H1 (cell line): Measurements from ENCODE around the gene LIN54. TPM values are rescaled to one million over a fixed set of nuclear protein-coding genes. Genes with fewer than 3 reads are reported as not detected.

ENCODE experiments used
- CTCF ChIA-PET: fragments of 300-600 bp; sonication (Branson Sonifier 250); formaldehyde crosslinking; loops from one replicate; lab custom pipeline; 2021; ENCODE audit not compliant: partially characterized antibody; lab: Charles Lee
- POLR2A ChIA-PET: fragments of 300-600 bp; sonication (Branson Sonifier 250); formaldehyde crosslinking; loops from one replicate; lab custom pipeline; 2021; ENCODE audit warnings: inconsistent platforms; ENCODE audit not compliant: partially characterized antibody; lab: Charles Lee
- DNase-seq, 2 experiments: peaks; one replicate each; pipeline versions ENCODE4 v3.0.0 to v3.0.0-alpha.2; 2010 to 2022; ENCODE audit warnings: low spot score in 2 of 2, low read depth in 1 of 2, mixed read lengths in 1 of 2
- FAIRE-seq: peaks from 2 replicates; lab custom pipeline; 2011; peaks lifted over from hg19 to GRCh38; lab: Jason Lieb, UNC
- H2AFZ ChIP-seq: 2 replicates; pipeline ENCODE4 v1.8.1; 2012; ENCODE audit warnings: low read length, inconsistent platforms
- H2AK5ac ChIP-seq: 2 replicates; pipeline ENCODE4 v1.6.1; 2013; ENCODE audit warnings: low read depth, low read length
- H2BK120ac ChIP-seq: replicated peaks from 2 replicates; pipeline ENCODE3; 2013; ENCODE audit warnings: low read depth, low read length, inconsistent platforms
- H2BK12ac ChIP-seq: 2 replicates; pipeline ENCODE4 v1.6.1; 2013; ENCODE audit warnings: low read depth, low read length
- H2BK15ac ChIP-seq: 2 replicates; pipeline ENCODE4 v1.6.1; 2013; ENCODE audit warnings: low read length
- H2BK20ac ChIP-seq: 2 replicates; pipeline ENCODE4 v1.6.1; 2013; ENCODE audit warnings: low read length
- H2BK5ac ChIP-seq: 2 replicates; pipeline ENCODE4 v1.6.1; 2013; ENCODE audit warnings: low read depth, low read length
- H3K14ac ChIP-seq: 2 replicates; pipeline ENCODE4 v1.6.1; 2013; ENCODE audit warnings: inconsistent platforms; ENCODE audit not compliant: insufficient read length
- H3K18ac ChIP-seq: 2 replicates; pipeline ENCODE4 v1.6.1; 2013; ENCODE audit warnings: low read length; ENCODE audit errors: extremely low read depth
- H3K23ac ChIP-seq: 2 replicates; pipeline ENCODE4 v1.6.1; 2013; ENCODE audit warnings: inconsistent platforms; ENCODE audit not compliant: insufficient read length
- H3K23me2 ChIP-seq: 2 replicates; pipeline ENCODE4 v1.6.1; 2013; ENCODE audit warnings: low read depth, low read length
- H3K27ac ChIP-seq: 2 replicates; pipeline ENCODE4 v1.6.1; 2011; ENCODE audit warnings: low read depth, low read length, inconsistent platforms
- H3K27me3 ChIP-seq, 4 experiments: replicated peaks in 1 of 4; 1 replicate in 1 of 4; 2 replicates in 3 of 4; pipeline versions ENCODE4 v1.6.1 to v1.8.1; 2011 to 2013; ENCODE audit warnings: low read length in 3 of 4, mild to moderate bottlenecking in 3 of 4, inconsistent platforms in 2 of 4, mixed read lengths in 2 of 4, moderate library complexity in 1 of 4; ENCODE audit not compliant: control insufficient read depth in 3 of 4, insufficient read depth in 3 of 4; ENCODE audit errors: extremely low read depth in 1 of 4
- H3K36me3 ChIP-seq, 4 experiments: 2 replicates each; pipeline versions ENCODE4 v1.6.1 to v1.8.1; 2011 to 2013; ENCODE audit warnings: mild to moderate bottlenecking in 4 of 4, low read length in 3 of 4, moderate library complexity in 2 of 4, control low read depth in 1 of 4, inconsistent platforms in 1 of 4; ENCODE audit not compliant: insufficient read depth in 4 of 4, control insufficient read depth in 2 of 4
- H3K4ac ChIP-seq: replicated peaks from 2 replicates; pipeline ENCODE3; 2013; ENCODE audit warnings: low read length, low read depth, mixed read lengths, inconsistent platforms; ENCODE audit not compliant: insufficient read length
- H3K4me1 ChIP-seq, 4 experiments: replicated peaks in 1 of 4; 1 replicate in 1 of 4; 2 replicates in 3 of 4; pipeline versions ENCODE4 v1.6.1 to v1.8.1; 2011 to 2013; ENCODE audit warnings: low read length in 3 of 4, inconsistent platforms in 2 of 4, mixed read lengths in 1 of 4; ENCODE audit not compliant: insufficient read depth in 4 of 4, control insufficient read depth in 3 of 4
- H3K4me2 ChIP-seq, 2 experiments: 2 replicates each; pipeline versions ENCODE4 v1.6.1 to v1.8.1; 2011 to 2013; ENCODE audit warnings: low read depth in 2 of 2, low read length in 2 of 2, control low read depth in 1 of 2, inconsistent platforms in 1 of 2, mild to moderate bottlenecking in 1 of 2; ENCODE audit not compliant: insufficient read depth in 1 of 2
- H3K4me3 ChIP-seq, 4 experiments: fragments of 200-600, 300-600 bp in 1 of 4; sonication (generic), shearing (Covaris generic), sonication (Bioruptor Twin) in 1 of 4; 2 replicates each; pipeline versions ENCODE4 v1.5.1 to v1.8.1; 2011 to 2016; ENCODE audit warnings: low read length in 4 of 4, low read depth in 3 of 4, control low read depth in 2 of 4, inconsistent platforms in 2 of 4, mild to moderate bottlenecking in 2 of 4, mixed read lengths in 1 of 4, moderate library complexity in 1 of 4; ENCODE audit not compliant: insufficient read depth in 2 of 4; ENCODE audit errors: extremely low read depth in 1 of 4
- H3K56ac ChIP-seq: replicated peaks from 2 replicates; pipeline ENCODE3; 2013; ENCODE audit warnings: low read depth, mild to moderate bottlenecking, mixed read lengths, low read length, inconsistent platforms; ENCODE audit not compliant: insufficient read length
- H3K79me1 ChIP-seq: 2 replicates; pipeline ENCODE4 v1.6.1; 2013; ENCODE audit warnings: low read depth, low read length, control low read depth
- H3K79me2 ChIP-seq, 2 experiments: 2 replicates each; pipeline versions ENCODE4 v1.6.1 to v1.8.1; 2012 to 2013; ENCODE audit warnings: low read length in 2 of 2, mild to moderate bottlenecking in 2 of 2, inconsistent platforms in 1 of 2; ENCODE audit not compliant: insufficient read depth in 2 of 2, control insufficient read depth in 1 of 2
- H3K9ac ChIP-seq, 4 experiments: replicated peaks in 1 of 4; 1 replicate in 1 of 4; 2 replicates in 3 of 4; pipeline versions ENCODE4 v1.6.1 to v1.8.1; 2011 to 2013; ENCODE audit warnings: low read depth in 3 of 4, low read length in 3 of 4, control low read depth in 2 of 4, mild to moderate bottlenecking in 2 of 4, moderate library complexity in 2 of 4, inconsistent platforms in 1 of 4; ENCODE audit errors: extremely low read depth in 1 of 4
- H3K9me3 ChIP-seq, 2 experiments: 2 replicates each; pipeline versions ENCODE4 v1.6.1 to v1.8.1; 2012 to 2013; ENCODE audit warnings: mild to moderate bottlenecking in 2 of 2, moderate library complexity in 2 of 2, control low read depth in 1 of 2, inconsistent platforms in 1 of 2, low read depth in 1 of 2, low read length in 1 of 2, mixed read lengths in 1 of 2; ENCODE audit not compliant: insufficient read depth in 2 of 2
- H4K20me1 ChIP-seq, 2 experiments: replicated peaks in 1 of 2; 2 replicates each; pipeline versions ENCODE3 to v1.8.1; 2011 to 2013; ENCODE audit warnings: inconsistent platforms in 2 of 2, low read length in 2 of 2, mild to moderate bottlenecking in 1 of 2; ENCODE audit not compliant: insufficient read depth in 2 of 2, control insufficient read depth in 1 of 2
- H4K5ac ChIP-seq: 2 replicates; pipeline ENCODE4 v1.6.1; 2013; ENCODE audit warnings: low read length, low read depth, mixed read lengths, inconsistent platforms; ENCODE audit not compliant: insufficient read length
- H4K8ac ChIP-seq: 2 replicates; pipeline ENCODE4 v1.8.0; 2013; ENCODE audit warnings: mild to moderate bottlenecking, moderate library complexity, low read length, inconsistent platforms; ENCODE audit not compliant: insufficient read depth; ENCODE audit errors: extremely low read depth
- H4K91ac ChIP-seq: replicated peaks from 2 replicates; pipeline ENCODE3; 2013; ENCODE audit warnings: low read length, mixed read lengths, inconsistent platforms; ENCODE audit not compliant: insufficient read length
- BCL11A ChIP-seq, 2 experiments: IDR thresholded peaks; one replicate each; pipeline ENCODE4 v1.6.1; 2011; ENCODE audit warnings: low read depth in 2 of 2, low read length in 2 of 2, mild to moderate bottlenecking in 2 of 2
- BRCA1 ChIP-seq: IDR thresholded peaks from 2 replicates; pipeline ENCODE4 v1.6.1; 2012; ENCODE audit warnings: low read depth, low read length, improper control_type of control experiment
- CHD1 ChIP-seq: IDR thresholded peaks from 2 replicates; pipeline ENCODE4 v1.6.1; 2012; ENCODE audit warnings: low read depth, low read length, improper control_type of control experiment
- CHD2 ChIP-seq: IDR thresholded peaks from 2 replicates; pipeline ENCODE4 v1.6.1; 2012; ENCODE audit warnings: low read length, improper control_type of control experiment
- CTCF ChIP-seq, 3 experiments: IDR thresholded peaks; 1 replicate in 2 of 3; 2 replicates in 1 of 3; pipeline versions ENCODE4 v1.5.1 to v1.6.1; 2011; ENCODE audit warnings: low read length in 3 of 3, mild to moderate bottlenecking in 3 of 3, inconsistent platforms in 2 of 3, low read depth in 1 of 3, moderate library complexity in 1 of 3; ENCODE audit not compliant: insufficient read depth in 1 of 3; ENCODE audit errors: control extremely low read depth in 1 of 3
- E2F6 ChIP-seq: IDR thresholded peaks from 2 replicates; pipeline ENCODE4 v1.6.1; 2012; ENCODE audit warnings: inconsistent platforms
- GTF2F1 ChIP-seq: IDR thresholded peaks from 2 replicates; pipeline ENCODE4 v1.6.1; 2012; ENCODE audit warnings: low read depth, low read length, improper control_type of control experiment, borderline replicate concordance
- JUND ChIP-seq: IDR thresholded peaks from 2 replicates; pipeline ENCODE4 v1.6.1; 2011; ENCODE audit warnings: mild to moderate bottlenecking, improper control_type of control experiment, low read length
- MAFK ChIP-seq: IDR thresholded peaks from 2 replicates; pipeline ENCODE4 v1.6.1; 2012; ENCODE audit warnings: low read depth, mild to moderate bottlenecking, improper control_type of control experiment, low read length
- SAP30 ChIP-seq: fragments of 300-600 bp; sonication (generic); IDR thresholded peaks from 2 replicates; pipeline ENCODE4 v1.7.1; 2012; ENCODE audit warnings: low read length, moderate library complexity, mild to moderate bottlenecking, inconsistent platforms; ENCODE audit not compliant: insufficient read depth, insufficient replicate concordance
- SUZ12 ChIP-seq: fragments of 200-600 bp; sonication (generic); IDR thresholded peaks from 2 replicates; pipeline ENCODE4 v1.6.1; 2012; ENCODE audit warnings: mild to moderate bottlenecking, inconsistent platforms, low read length, moderate library complexity, mixed read lengths
- TAF7 ChIP-seq: optimal IDR thresholded peaks from 2 replicates; pipeline ENCODE3; 2011; ENCODE audit warnings: low read depth, mild to moderate bottlenecking, inconsistent platforms, low read length, moderate library complexity, borderline replicate concordance
- WGBS, 2 experiments: shearing (Covaris generic) in 1 of 2; methylation state at CpG; one replicate each; pipeline versions ENCODE4 v1.1.6 to v1.1.7; 2013 to 2015; ENCODE audit warnings: low lambda C conversion rate in 2 of 2, mixed read lengths in 2 of 2, inconsistent platforms in 1 of 2, low coverage in 1 of 2, missing lambda C conversion rate in 1 of 2; ENCODE audit not compliant: insufficient replicate concordance in 2 of 2, insufficient coverage in 1 of 2, insufficient read length in 1 of 2; ENCODE audit errors: extremely low coverage in 1 of 2, missing lambda C conversion rate in 1 of 2; 5-methylcytosine and 5-hydroxymethylcytosine counted together
- polyA plus RNA-seq, 7 experiments: library from polyadenylated mRNA; depleted of rRNA in 3 of 7; stranded (reverse) in 5 of 7; unstranded in 2 of 7; fragments of >200 nt in 5 of 7; fragments of 200-250 nt in 2 of 7; gene quantifications; 1 replicate in 5 of 7; 2 replicates in 1 of 7; 4 replicates in 1 of 7; pipeline versions ENCODE4 v1.2.1 to v1.2.3, GENCODE V29; 2011 to 2013; ENCODE audit warnings: missing spikeins in 2 of 7, mixed read lengths in 2 of 7
- total RNA-seq: library from RNA; stranded (reverse); fragmentation: NEBNext Ultra II Directional; extraction: Animal tissue kit (Norgen Biotek cat#: 25700); gene quantifications from 2 replicates; pipeline ENCODE4 v1.2.1, GENCODE V29; 2021

Gene LIN54
- total and polyA plus RNA-seq, 2 of the 8 experiments (the other 6 are each of a cell fraction or from before 2014, with no cell fraction given): 5.7 to 11.1 TPM

GRCh38 chr4:82981138-82981537 is 29.5 kb downstream of the LIN54 start:
- H3K9me3 ChIP-seq: no peaks in the 10 kb centered on the region
- H3K23me2 ChIP-seq: no peaks in the 10 kb centered on the region
- H2BK12ac ChIP-seq: no peak overlapping the region
- H3K18ac ChIP-seq: no peak overlapping the region
- H2BK120ac ChIP-seq: no peak overlapping the region
- H4K20me1 ChIP-seq: no peaks in the 10 kb centered on the region
- no peak overlapping the region for H3K23ac ChIP-seq
- H3K27me3 ChIP-seq: no peaks in the 10 kb centered on the region
- no peak overlapping the region for H2AFZ ChIP-seq
- no peak for TF ChIP-seq SAP30
- no peak for TF ChIP-seq BRCA1
- TF ChIP-seq SUZ12: no peak
- TF ChIP-seq CTCF (IDR thresholded peaks at IDR 0.05; ENCODE audit: control extremely low read depth in 1 of 3, insufficient read depth in 1 of 3, low read depth in 1 of 3, low read length in 3 of 3): no peak
- no peak for TF ChIP-seq E2F6
- no peak for TF ChIP-seq GTF2F1
- no peak for TF ChIP-seq BCL11A (IDR thresholded peaks at IDR 0.05; ENCODE audit: low read depth in 2 of 2, low read length in 2 of 2)
- TF ChIP-seq CHD2: no peak
- TF ChIP-seq JUND: no peak
- no peak for TF ChIP-seq CHD1
- no peak for TF ChIP-seq MAFK
- TF ChIP-seq TAF7: no peak
- ChIA-PET POLR2A (no interaction called here), CTCF (no interaction called here)
- no peak overlapping the region for H4K8ac ChIP-seq
- no peak overlapping the region for H3K4me2 ChIP-seq
- no peak overlapping the region for H2AK5ac ChIP-seq
- no peaks in the 10 kb centered on the region for H3K79me1 ChIP-seq
- H3K27ac ChIP-seq: no peak overlapping the region
- H3K4ac ChIP-seq: no peak overlapping the region
- H3K79me2 ChIP-seq: no peaks in the 10 kb centered on the region
- H3K4me3 ChIP-seq: no peak overlapping the region
- H3K56ac ChIP-seq: no peak overlapping the region
- no peak overlapping the region for H2BK15ac ChIP-seq
- DNase-seq (no peak), FAIRE-seq (no peak)
- no peak overlapping the region for H2BK5ac ChIP-seq
- no peak overlapping the region for H2BK20ac ChIP-seq
- no peak overlapping the region for H4K5ac ChIP-seq
- WGBS, 2 experiments: 85% methylated on average over 1 of the region's 1 CpG; no CpG with 5 or more reads in 1 of the 2 experiments
- H3K4me1 ChIP-seq: no peaks in the 10 kb centered on the region
- H3K36me3 ChIP-seq: peaks cover 0 to 6% (median 0%) of the 10 kb centered on the region in 4 experiments; a peak in 1 of 8 replicates
- H3K9ac ChIP-seq: no peak overlapping the region
- no peak overlapping the region for H4K91ac ChIP-seq
- H3K14ac ChIP-seq: no peak overlapping the region
